22Rv1 (cell line): ENCODE data around the gene KLC1.

Experiments used
- CTCF ChIP-seq: fragments of 450-650 bp; IDR thresholded peaks from 2 replicates; pipeline ENCODE4 v1.5.1; 2017; ENCODE audit warnings: mild to moderate bottlenecking
- ZFX ChIP-seq: fragments of 450-650 bp; IDR thresholded peaks from 2 replicates; pipeline ENCODE4 v1.6.1; 2017; ENCODE audit warnings: antibody characterized with exemption, borderline replicate concordance

GRCh38 chr14:103621860-103622259, 7.2 kb upstream of the KLC1 start:
- TF ChIP-seq CTCF (no peak), ZFX (no peak)
